Neutrophil (primary cell): ENCODE data around the gene TMEM204.

Source experiments
- H3K27ac ChIP-seq: fragments of 200-600 bp; sonication (generic); 2 replicates; pipeline ENCODE4 v1.5.1; 2016; ENCODE audit warnings: mild to moderate bottlenecking, moderate library complexity
- H3K27me3 ChIP-seq: fragments of 200-600 bp; sonication (generic); 2 replicates; pipeline ENCODE4 v1.6.0; 2016; ENCODE audit warnings: mild to moderate bottlenecking
- H3K36me3 ChIP-seq: fragments of 200-600 bp; sonication (generic); 2 replicates; pipeline ENCODE4 v1.5.1; 2017
- H3K4me1 ChIP-seq, 2 experiments: fragments of 200-600 bp in 1 of 2; sonication (generic) in 1 of 2; 1 replicate in 1 of 2; 2 replicates in 1 of 2; pipeline versions ENCODE4 v1.5.1 to v1.6.1; 2013 to 2016; ENCODE audit warnings: low read depth in 1 of 2, low read length in 1 of 2, mild to moderate bottlenecking in 1 of 2, moderate library complexity in 1 of 2; ENCODE audit not compliant: control insufficient read depth in 1 of 2, insufficient read depth in 1 of 2
- H3K4me3 ChIP-seq, 2 experiments: fragments of 200-600 bp in 1 of 2; sonication (generic) in 1 of 2; 1 replicate in 1 of 2; 2 replicates in 1 of 2; pipeline ENCODE4 v1.5.1; 2013 to 2016; ENCODE audit warnings: low read depth in 1 of 2, low read length in 1 of 2, mild to moderate bottlenecking in 1 of 2, moderate library complexity in 1 of 2
- H3K9me3 ChIP-seq: fragments of 200-600 bp; sonication (generic); 2 replicates; pipeline ENCODE4 v1.5.1; 2016
- TF ChIP-seq, protein P1 (sequence below): fragments of 200-600 bp; sonication (generic); IDR thresholded peaks from 2 replicates; pipeline ENCODE4 v1.5.1; 2016; ENCODE audit warnings: antibody characterized with exemption

Gene TMEM204

DNA sequence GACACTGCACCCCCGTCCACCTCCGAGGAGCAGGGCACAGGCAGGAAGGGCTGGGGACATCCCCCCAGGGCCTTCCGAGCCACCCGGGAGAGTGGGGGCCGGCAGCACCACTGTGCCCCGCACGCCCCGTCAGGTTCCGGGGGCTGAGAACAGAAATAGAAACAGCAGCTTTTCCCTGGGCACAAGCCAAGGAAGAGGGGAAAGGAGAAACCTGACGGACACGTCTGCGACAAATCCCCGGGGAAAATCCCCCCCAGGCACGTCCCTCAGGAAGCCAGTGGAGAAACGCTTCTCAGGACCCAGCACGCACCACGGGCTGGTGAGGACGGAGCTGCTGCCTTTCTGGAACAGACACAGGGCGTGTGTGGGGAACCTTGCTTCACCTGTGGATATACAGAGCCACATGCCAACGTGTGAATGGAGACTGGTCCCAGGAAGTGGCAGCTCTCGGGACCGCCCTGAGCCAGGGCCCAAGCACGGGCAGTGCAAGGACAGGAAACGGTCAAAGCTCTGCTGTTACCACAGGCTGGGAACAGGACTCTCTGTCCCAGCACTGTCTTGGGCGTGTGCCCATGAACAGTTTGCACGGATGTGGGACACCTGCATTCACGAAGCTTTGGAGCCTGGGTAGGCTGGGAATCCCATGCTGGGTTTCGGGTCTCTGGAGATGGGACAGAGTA lies 1.2 kb upstream of the TMEM204 start:
- no peak overlapping the region for H3K4me3 ChIP-seq
- TF ChIP-seq, protein P1, sequence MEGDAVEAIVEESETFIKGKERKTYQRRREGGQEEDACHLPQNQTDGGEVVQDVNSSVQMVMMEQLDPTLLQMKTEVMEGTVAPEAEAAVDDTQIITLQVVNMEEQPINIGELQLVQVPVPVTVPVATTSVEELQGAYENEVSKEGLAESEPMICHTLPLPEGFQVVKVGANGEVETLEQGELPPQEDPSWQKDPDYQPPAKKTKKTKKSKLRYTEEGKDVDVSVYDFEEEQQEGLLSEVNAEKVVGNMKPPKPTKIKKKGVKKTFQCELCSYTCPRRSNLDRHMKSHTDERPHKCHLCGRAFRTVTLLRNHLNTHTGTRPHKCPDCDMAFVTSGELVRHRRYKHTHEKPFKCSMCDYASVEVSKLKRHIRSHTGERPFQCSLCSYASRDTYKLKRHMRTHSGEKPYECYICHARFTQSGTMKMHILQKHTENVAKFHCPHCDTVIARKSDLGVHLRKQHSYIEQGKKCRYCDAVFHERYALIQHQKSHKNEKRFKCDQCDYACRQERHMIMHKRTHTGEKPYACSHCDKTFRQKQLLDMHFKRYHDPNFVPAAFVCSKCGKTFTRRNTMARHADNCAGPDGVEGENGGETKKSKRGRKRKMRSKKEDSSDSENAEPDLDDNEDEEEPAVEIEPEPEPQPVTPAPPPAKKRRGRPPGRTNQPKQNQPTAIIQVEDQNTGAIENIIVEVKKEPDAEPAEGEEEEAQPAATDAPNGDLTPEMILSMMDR, result no peak
- H3K36me3 ChIP-seq, result no peaks in the 10 kb centered on the region
- H3K4me1 ChIP-seq, result no peaks in the 10 kb centered on the region
- H3K27ac ChIP-seq, result no peak overlapping the region
- H3K9me3 ChIP-seq, result no peaks in the 10 kb centered on the region
- peaks cover 65% of the 10 kb centered on the region for H3K27me3 ChIP-seq

DNA sequence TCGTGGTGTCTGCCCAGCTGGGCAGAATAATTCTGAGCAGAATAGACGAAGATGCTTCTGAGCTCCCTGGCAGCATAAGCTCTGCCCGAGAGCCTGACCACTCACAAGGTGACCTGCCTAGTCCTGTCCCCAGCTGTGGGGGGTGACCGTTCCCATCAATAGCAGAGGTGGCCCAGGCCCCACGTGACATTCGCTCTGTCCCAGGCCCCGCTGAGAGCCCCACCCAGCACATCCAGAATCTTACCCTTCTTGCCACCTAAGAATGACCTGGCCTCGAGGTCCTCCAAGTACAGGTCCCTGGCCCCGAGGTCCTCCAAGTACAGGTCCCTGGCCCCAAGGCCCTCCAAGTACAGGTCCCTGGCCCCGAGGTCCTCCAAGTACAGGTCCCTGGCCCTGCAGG lies 695 bp upstream of the TMEM204 start:
- Histone ChIP-seq H3K4me1 (no peaks in the 10 kb centered on the region), H3K4me3 (no peak overlapping the region), H3K27me3 (peaks cover 69% of the 10 kb centered on the region), H3K9me3 (no peaks in the 10 kb centered on the region), H3K36me3 (no peaks in the 10 kb centered on the region), H3K27ac (no peak overlapping the region)
- TF ChIP-seq, protein P1, result no peak

DNA sequence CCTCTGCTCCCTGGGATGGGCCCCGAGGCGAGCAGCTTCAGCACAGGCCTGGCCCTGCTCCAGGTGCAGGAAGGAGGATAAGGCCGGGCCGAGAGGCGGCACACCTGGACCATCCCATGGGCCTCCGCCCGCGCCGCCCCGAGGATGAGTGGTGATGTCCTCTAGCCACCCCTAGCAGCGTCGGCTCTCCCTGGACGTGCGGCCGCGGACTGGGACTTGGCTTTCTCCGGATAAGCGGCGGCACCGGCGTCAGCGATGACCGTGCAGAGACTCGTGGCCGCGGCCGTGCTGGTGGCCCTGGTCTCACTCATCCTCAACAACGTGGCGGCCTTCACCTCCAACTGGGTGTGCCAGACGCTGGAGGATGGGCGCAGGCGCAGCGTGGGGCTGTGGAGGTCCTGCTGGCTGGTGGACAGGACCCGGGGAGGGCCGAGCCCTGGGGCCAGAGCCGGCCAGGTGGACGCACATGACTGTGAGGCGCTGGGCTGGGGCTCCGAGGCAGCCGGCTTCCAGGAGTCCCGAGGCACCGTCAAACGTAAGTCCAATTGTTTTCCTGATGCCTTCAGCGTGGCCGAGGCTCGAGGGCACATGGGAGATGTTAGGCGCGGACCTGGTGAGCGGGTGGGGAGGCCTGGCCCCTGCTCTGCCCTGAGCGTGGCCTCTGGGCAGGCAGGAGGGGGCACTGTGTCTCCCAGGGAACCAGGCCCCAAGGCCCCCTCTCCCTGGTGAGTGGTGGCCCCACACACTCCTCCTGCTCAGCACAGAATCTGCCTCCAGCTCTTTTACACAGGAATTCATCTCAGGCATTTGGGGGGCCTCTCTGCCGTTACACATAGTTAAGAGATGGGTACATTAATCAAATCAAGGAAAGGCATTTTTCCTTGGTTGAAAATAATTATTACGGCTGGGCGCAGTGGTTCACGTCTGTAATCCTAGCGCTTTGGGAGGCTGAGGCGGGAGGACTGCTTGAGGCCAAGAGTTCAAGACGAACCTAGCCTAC lies 855 bp downstream of the TMEM204 start:
- Histone ChIP-seq H3K27ac (no peak overlapping the region), H3K4me3 (no peak overlapping the region)

DNA sequence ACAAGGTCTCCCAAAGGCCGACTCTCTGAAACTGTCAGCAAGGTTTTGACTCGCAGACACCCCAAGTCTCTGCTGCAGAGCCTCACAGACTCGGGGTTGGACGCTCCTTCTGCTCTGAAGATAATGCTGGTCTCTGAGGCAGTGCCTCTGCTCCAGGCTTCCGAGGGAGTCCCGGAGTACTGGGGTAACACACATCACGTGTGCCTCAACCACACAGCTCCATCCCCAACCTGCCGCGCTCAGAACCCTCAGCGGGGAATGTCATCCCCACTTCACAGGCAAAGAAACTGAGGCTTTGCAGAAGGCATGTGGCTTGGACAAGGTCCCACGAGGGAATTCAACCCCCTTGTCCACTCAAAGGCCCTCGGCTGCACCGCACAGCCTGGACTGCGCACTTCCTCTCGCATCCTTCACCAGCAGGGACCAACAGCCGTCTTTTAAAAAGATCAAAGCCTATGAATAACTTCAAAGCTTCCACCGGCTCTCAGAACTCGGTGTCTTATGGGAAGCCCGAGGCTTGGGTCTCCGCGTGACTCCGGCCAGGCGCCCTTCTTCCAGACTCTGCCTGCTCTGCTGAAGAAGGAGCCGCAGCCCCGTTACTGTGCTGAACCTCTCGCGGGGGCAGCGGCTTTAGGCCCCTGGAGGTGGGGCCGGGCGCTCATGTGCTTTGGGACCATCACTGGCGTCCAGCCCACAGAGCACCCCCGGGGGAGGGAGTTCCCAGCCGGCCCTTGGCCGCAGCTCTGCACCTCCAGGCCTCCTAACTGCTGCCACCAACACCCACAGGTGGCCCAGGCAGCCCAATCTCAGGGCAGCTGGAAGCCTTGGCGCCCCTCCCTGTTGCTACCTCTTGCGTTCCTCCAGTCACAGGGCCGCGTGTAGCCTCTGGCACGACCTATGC lies 2.2 kb downstream of the TMEM204 start:
- no peaks in the 10 kb centered on the region for H3K9me3 ChIP-seq
- H3K4me3 ChIP-seq, result no peak overlapping the region
- no peak overlapping the region for H3K27ac ChIP-seq
- TF ChIP-seq, protein P1, result no peak
- no peaks in the 10 kb centered on the region for H3K36me3 ChIP-seq
- H3K4me1 ChIP-seq, result no peaks in the 10 kb centered on the region
- peaks cover 72% of the 10 kb centered on the region for H3K27me3 ChIP-seq

More for the DNA sequence above, 855 bp downstream of the TMEM204 start:
- peaks cover 72% of the 10 kb centered on the region for H3K27me3 ChIP-seq
- no peaks in the 10 kb centered on the region for H3K9me3 ChIP-seq
- no peaks in the 10 kb centered on the region for H3K4me1 ChIP-seq
- no peaks in the 10 kb centered on the region for H3K36me3 ChIP-seq
- TF ChIP-seq, protein P1, result no peak

DNA sequence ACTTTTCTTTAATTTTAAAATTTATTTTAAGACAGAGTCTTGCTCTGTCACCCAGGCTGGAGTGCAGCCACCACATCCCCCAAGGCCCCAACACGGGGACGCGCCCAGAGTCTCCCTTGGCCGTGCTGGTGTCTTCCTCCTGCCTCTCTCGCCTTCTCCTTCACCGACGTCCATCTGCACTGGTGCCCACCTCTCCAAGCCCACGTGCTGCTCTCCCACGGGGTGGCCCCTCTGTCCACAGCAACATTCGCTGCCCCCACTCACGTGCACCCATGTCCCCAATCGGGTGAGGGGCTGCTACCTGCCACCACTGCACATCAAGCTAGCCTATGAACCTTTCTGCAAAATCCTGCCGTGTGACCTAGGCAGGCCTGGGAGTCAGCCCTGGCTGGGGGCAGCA lies 3.1 kb downstream of the TMEM204 start:
- Histone ChIP-seq H3K27ac (no peak overlapping the region), H3K36me3 (no peaks in the 10 kb centered on the region), H3K9me3 (no peaks in the 10 kb centered on the region), H3K4me1 (no peaks in the 10 kb centered on the region), H3K4me3 (no peak overlapping the region), H3K27me3 (peaks cover 68% of the 10 kb centered on the region)
- TF ChIP-seq, protein P1, result no peak
